HG03354 (cell line): Measurements from ENCODE around the gene ASPDH.

Experiments used
- ATAC-seq: cut with Tn5 transposase; IDR thresholded peaks from one replicate; pipeline ENCODE4 v1.9.1; 2021; ENCODE audit warnings: mild to moderate bottlenecking; ENCODE audit not compliant: unreplicated experiment, poor library complexity, severe bottlenecking

The ASPDH gene

DNA sequence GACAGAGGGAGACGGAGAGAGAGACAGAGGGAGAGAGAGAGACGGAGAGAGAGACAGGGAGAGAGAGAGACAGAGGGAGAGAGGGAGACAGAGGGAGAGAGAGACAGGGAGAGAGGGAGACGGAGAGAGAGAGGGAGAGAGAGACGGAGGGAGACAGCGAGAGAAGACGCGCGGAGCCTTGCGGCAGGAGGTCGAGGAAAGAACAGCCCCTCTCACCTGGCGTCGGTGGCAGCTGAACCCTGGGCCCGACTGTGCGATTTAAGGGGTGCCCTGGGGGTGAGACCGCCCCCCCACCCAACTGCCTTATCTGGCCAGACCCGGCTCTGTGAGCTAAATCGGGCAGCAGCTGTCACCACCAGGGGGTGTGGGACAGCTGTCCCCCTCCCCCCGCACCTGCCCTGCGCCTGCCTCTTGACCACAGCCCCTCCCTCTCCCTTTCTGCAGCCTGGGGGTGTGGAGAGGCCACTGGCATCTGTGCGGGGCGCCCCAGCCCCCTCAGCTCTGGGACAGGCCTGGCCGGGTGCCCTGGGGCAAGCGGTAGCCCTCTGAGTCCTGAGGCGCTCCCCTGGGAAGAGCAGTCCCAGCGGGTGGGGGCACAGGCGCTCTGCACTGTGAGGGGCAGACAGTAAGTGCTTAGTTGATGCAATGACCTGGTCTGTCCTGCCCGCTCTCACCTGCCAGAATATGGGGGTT is 13.5 kb downstream of the ASPDH start:
- no peak for ATAC-seq

DNA sequence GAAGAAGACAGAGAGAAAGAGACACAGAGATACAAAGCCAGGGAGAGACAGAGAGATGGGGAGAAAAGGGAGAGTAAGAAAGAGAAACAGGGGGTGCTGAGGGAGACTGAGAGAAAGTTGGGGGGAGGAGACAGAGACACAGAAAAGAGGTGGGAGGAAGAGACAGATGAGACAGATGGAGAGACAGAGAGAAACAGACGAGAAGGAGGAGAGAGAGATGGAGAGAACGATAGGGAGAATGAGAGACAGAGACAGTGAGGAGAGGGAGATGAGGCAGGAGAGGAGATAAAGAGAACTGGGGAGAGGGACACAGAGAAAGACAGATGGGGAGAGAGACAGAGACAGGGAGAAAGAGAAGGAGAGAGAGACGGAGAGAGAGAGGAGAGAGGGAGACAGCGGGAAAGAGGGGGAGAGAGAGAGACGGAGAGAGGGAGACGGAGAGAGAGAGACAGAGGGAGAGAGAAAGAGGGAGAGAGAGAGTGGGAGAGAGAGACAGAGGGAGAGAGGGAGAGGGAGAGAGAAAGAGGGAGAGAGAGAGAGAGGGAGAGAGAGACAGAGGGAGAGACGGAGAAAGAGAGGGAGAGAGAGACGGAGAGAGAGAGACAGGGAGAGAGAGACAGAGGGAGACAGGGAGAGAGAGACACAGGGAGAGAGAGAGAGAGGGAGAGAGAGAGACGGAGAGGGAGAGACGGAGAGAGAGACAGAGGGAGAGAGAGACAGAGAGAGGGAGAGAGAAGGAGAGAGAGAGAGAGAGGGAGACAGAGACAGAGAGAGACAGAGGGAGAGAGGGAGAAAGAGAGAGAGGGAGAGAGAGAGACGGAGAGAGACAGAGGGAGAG is 15.3 kb downstream of the ASPDH start:
- no peak for ATAC-seq

DNA sequence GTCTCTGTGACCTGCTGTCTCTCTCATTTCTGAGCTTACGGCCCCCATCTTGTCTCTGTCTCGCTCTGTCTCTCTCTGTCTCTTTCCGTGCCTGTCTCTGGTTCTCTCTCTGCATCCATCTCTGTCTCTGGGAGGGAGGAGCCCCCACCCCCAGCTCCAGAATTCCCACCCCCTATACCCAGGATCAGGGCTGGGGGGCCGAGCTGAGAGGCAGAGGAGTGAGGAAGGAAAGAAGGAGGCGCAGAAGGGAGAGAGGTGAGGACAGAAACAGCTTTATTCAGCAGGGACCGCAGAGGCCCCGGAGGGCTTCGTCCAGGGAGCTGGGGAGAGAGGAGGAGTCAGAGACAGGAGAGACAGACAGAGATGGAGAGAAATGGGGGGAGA is 16.7 kb downstream of the ASPDH start:
- no peak for ATAC-seq

DNA sequence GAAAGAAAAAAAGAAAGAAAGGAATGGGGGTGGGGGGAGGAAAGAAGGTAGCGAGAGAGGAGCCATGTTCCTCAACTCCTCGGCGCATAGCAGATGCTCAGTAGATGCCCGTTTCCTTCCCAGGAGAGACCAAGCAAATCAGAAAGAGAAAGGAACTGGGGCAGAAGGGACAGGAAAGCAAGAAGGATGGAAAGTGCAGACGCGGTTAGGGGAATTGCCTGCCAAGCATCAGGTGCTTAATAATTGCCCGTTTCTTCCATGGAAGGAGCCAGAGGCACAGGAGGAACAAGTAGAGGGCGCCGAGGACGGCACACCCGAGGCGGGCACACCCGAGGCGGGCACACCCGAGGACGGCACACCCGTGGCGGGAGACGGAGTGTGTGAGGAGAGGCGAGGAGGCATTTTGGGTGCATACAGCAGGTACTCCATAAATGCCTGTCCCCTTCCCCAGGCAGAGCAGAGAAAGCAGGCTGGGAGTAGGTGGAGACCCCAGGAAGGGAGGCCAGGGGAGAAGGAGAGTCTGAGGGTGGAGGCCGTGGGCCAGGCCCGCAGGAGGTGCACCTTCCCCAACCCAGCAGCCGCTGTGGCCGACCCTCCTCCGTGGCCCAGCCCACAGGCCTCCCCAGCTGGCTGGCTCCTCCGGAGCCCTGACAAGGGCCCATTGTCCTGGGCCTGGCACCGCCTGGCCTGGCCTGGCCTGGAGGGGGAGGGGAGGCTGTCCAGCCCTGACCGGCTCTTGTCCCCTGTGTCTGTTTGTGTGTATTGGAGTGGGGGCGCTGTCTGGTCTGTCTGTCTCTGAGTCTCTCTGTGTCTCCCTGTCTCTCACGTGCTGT is 17.3 kb downstream of the ASPDH start:
- ATAC-seq, result no peak

DNA sequence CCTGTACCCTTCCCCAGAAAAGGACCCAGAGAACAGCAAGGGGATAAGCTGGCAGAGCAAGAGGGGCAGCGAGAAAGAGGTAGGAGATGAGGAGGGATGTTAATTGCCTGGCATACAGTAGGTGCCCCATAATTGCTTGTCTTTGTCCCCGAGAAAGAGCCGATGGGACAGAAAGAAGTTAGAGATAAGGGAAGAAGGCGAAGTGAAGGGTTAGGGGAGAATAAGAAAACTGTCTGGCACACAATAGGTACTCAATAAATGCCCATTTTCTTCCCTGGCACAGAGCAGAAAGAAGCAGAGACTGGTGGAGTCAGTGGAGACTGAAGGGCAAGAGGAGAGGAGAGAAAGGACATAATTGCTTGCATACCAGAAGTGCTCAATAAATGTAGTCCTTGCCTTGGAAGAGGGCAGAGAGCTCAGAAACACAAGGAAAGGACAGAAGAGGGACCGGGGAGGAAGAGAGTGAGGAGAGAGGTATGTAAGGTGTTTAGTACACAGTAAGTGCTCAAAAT is 18.6 kb downstream of the ASPDH start:
- no peak for ATAC-seq

DNA sequence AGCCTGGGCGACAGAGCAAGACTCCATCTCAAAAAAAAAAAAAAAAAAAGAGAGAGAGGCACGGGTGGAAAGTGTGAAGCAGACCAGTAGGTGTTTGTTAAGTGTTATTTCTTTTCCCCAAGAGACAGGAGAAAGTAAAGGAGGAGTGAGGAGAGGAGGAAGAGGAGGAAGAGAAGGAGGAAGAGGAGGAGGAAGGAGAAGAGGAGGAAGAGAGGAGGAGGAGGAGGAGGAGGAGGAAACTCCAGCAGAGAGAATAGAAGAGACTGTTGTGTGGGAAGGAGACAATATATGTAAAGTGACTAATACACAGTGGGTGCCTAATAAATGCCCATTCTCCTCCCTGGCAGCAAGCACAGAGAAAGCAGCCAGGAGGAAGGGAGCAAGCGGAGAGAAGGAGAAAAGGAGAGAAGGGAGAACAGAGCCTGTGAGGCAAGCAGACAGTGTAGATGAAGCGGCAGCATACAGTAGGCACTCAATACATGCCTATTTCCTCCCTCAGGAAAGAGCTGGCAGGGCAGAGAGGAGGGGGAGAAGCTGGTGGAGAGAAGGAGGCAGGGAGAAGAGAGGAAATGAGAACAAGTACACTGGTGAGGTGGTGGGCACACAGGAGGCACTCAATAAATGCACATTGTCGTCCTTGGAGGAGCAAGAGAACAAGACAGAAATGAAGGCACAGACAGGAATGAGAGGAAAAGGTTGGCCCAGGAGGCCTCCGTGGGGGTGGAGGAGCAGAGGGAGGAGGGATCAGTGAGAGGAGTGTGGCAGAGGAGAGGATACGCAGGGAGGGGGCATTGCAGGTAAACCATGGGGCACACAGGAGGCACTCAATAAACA is 19.3 kb downstream of the ASPDH start:
- ATAC-seq, result no peak

DNA sequence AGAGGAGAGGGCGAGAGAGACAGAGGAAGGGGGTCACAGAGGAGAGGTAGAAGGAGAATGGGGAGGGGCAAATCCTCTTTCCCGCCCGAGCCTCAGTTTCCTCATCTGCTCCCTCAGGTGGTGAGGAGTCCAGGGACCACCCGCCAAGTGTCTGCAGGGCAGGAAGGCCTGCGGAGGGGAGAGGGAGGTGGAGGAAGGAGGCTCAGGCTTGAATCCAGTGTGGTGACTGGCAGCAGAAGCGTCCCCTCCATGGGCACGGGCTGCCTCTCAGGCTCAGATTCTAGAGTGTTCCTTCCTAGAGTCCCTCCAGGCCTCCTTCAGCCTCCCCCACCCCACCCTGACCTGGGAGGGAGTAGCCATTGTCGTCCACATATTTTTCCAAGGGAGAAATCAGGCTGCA is 20.5 kb downstream of the ASPDH start:
- no peak for ATAC-seq

DNA sequence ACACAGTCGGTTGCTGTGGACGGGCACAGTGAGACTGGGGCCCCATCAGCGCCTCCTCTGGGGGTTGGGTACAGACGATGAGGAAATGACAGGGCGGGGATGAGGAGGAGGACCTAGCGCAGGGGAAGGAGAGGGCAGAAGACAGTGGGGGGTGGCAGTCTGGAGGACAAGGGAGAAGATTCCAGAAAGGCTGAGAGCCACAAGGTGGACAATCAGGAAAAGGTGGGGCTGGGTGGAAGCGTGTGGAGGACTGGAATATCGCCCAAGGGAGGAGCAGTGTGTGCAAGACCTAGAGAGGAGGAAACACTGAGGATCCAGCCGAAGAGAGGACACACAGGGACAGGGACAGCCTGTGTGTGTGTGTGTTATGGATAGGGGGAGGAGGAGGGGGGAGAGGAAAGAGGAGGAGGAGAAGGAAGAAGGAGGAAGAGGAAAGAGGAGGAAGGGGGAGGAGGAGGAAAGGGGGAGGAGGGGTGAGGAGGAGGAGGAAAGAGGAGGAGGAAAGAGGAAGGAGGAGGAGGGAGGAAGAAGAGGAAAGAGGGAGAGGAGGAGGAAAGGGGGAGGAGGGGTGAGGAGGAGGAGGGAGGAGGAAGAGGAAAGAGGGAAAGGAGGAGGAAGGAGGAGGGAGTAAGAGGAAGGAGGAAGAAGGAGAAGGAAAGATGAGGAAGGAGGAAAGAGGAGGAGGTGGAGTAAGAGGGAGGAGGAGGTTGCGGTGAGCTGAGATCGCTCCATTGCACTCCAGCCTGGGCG is 21.2 kb downstream of the ASPDH start:
- no peak for ATAC-seq

DNA sequence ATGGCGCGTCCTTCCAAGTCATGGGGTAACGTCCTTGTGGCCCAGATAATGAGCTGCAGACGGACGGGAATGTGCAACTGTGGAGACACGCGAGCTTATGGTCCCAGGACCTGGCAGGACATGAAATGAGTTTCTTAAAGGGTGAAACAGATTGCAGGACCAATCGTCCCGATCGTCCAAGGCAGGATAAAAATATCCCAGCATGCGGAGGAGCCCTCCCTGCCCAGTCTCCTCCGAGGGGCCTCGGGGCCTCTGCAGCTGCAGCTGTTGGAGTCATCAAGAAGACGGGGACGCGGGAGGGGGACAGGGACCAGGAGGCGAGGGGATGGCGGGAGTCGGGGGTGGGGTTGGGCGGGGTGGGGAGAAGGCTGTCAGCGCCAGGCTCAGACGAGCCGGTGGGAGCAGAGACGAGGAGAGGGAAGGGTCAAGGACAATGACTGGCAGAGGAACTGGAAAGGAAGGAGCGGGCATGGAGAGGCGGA is 22.7 kb downstream of the ASPDH start:
- no peak for ATAC-seq

DNA sequence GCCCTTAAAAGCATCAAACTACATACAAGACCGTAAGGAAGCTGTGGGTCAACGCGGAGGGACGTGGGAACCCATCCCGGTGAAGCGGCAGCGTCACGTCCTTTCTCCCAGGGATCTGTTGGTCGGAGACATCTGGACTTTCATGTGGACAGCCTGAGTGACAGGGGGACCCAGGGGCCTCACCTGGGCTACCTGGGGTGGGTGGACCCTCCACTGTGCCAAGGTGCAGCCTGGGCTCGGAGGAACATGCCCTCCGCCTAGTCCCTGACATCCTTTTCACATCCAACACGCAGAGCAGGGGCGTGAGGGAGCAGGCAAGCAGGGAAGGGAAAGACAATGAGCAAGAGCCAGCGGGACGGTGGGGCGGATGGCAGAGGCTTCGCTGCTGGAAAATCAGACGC is 23.3 kb downstream of the ASPDH start:
- no peak for ATAC-seq

DNA sequence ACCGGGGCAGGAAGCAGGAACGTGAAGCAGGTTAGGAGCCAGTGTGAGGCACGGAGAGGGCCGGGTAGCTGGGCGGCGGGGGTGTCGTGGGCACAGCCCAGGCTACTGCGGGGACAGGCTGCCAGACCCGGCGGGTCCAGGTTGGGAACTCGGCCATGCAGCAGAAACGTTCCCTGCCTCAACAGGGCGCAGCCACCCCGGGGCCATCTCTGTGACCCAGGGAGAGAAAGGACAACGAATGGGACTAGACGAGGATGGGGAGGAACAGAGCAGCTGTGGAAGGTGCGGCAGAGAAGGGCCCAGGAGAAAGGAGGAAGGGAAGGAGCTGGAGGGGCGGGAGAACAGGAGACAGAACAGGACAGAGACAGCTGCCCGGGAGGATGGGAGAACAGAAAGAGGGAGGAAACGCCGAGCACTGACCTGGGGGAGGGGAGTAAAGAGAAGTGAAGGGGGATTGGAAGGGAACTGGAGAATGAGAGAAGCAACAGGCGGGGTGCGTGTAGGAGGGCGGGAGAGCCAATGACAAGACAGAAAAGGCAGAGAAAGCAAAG is 24.2 kb downstream of the ASPDH start:
- ATAC-seq, result no peak

DNA sequence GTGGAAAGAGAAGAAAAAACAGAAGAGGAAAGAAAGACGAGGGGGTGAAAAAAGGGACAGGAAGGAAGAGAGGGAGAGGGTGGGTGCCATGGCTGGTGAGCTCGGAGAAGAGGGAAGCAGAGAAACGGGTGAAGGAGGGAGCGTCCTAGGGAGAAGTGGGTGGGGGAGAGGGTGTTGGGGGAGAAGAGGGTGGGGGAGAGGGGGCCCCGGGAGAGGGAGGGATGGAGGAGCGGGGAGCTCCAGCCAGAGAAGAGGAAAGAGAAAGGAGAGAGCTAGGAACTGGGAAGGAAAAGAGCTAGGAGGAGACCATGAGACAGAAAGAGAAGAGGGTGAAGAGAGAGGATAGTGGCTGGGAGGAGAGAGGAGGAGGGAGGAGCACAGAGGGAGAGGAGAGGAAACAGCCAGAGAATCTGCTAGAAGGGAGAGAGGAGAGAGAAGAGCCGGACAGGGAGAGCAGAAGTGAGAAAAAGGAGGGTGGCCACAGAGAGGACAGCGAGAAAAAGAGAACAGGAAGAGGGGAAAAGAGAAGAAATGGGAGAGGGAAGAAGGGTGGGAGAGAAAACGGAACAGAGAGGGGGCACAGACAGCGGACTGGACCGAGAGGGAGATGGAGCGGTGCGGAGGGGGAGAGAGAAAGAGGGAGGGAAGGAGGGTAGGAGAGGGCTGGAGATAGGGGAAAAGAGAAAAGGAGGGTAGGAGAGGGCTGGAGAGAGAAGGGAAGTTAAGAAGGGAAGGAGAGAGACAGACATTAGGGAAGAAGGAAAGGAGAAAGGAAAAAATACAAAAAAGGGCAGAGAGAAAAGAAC is 25.1 kb downstream of the ASPDH start:
- no peak for ATAC-seq

DNA sequence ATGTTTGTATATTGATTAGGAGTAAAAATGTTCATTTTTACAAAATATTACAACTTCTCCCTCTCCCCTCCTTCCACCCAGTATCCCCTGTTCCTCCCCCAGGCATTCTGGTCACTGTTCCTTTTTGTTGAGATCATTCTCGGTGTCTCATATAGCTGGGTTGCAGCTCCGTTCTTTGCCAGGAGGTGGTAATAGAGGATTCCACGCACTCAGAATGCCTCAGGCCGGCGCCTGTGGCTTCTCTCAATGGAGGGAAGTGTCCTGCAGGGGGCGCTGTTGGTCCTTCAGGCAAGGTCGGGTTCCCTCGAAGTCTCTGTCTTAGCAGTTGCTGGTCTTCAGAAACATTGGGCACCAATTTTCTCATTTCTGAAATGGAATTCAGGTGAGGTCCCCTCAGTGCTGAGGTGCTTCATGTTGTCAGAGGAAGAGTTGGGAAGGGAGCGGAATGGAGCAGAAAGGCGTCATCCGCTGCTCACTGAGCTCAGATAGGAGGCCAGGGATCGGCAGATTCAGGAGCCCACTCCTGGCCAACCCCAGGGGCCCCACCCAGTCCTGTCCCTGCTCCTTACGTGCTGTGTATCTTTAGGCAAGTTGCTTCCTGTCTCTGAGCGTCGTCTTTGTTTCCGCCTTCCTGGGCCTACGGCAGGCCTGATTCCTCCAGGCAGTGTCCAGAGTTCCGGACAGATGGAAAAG is 26.7 kb downstream of the ASPDH start:
- ATAC-seq, result no peak

DNA sequence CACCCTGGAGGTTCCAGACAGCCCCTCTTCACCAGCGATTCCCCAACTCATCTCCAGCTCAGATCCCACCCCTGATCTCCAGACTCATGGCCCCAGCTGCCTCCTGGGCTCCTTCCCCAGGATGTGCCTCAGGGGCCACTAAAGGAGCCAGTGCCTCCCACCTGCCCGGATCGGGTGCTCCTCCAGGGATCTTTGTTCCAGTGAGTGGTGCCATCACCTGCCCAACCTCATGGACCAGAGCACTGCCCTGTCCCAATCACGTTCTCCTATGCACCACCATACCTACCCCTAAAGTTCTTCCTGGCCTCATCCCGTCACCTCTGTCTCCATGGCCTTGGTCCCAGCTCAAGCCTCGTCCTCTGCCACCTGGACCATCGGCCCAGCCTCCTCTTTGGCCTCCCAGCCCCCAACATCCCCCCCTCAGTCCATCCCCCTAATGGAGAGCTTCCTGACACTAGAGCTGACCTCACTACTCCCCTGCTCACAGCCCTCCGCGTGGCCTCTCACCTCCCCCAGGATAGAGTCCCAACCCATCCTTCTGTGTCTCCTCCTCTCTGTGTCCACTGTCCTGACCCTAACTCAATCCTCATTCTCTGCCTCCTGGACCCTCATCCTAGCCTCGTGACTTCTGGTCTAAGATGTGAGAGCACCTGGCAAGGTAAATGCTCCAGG is 28.3 kb downstream of the ASPDH start:
- no peak for ATAC-seq

DNA sequence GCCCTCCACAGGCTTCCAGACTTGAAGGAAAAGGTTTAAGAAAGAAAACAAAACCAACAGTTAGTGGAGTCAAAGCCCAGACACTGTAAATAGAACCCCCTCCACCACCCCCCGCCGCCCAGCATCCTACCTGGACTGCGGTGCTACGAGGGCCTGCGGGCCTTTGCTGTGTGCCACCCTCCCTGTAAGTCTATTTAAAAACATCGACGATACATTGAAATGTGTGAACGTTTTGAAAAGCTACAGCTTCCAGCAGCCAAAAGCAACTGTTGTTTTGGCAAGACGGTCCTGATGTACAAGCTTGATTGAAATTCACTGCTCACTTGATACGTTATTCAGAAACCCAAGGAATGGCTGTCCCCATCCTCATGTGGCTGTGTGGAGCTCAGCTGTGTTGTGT is 30.8 kb downstream of the ASPDH start:
- ATAC-seq, result no peak

DNA sequence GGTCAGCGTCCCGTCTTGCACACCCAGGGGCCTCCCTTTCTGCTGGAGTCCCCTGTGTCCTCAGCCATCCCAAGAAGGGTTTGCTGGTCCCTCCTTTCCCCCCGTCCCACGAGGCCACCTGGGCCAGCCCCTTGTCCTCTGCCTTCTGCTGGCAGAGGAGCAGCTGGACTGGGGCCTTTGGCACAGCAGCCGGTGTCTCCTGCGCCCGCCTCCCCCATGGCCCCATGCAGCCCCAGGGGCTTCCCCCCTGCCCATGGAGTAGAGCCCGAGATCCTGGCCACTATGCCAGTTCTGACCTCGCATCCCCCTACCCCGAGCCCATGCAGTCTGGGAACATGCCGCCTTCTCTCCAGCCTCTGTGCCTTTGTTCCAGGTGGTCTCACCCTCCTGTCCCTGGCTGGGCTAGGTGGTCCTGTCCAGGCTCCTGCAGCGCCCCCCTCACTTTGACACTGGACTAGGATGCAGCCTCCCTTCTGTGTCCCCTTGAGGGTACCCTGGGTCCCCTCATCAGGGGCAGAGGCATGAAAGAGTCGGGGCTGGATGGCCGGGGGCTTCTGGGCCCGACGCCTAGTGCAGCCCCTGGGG is 31.4 kb downstream of the ASPDH start:
- ATAC-seq, result no peak
